A673 (cell line): Measurements from ENCODE around the gene VGLL2. TPM values are rescaled to one million over a fixed set of nuclear protein-coding genes. Genes with fewer than 3 reads are reported as not detected.

Experiments
- BruUV-seq: library from RNA; stranded (reverse); fragments of 400-500 nt; replicated peaks from 2 replicates; lab custom pipeline; 2021; lab: Mats Ljungman, UMichigan
- CTCF ChIA-PET: fragments of 300-600 bp; sonication (Branson Sonifier 250); formaldehyde crosslinking; loops from one replicate; lab custom pipeline; 2022; ENCODE audit warnings: antibody characterized with exemption; lab: Charles Lee
- POLR2A ChIA-PET: fragments of 300-600 bp; sonication (Branson Sonifier 250); formaldehyde crosslinking; loops from one replicate; lab custom pipeline; 2022; ENCODE audit warnings: antibody characterized with exemption; ENCODE audit not compliant: low non-redundant PET; lab: Charles Lee
- DNase-seq: peaks from one replicate; pipeline ENCODE4 v3.0.0-alpha.2; 2015; ENCODE audit warnings: low spot score
- H3K27ac ChIP-seq: fragments of 200-600 bp; sonication (generic); 2 replicates; pipeline ENCODE4 v1.5.1; 2016; ENCODE audit warnings: mixed run types, low read depth, mild to moderate bottlenecking, mixed read lengths, antibody characterized with exemption, low read length; ENCODE audit not compliant: poor library complexity, severe bottlenecking
- H3K27me3 ChIP-seq: fragments of 200-600 bp; sonication (generic); replicated peaks from 2 replicates; pipeline ENCODE4 v1.6.1; 2017; ENCODE audit warnings: mixed run types, low read depth, mild to moderate bottlenecking, mixed read lengths, antibody characterized with exemption, low read length; ENCODE audit not compliant: insufficient read depth, poor library complexity
- H3K36me3 ChIP-seq: fragments of 200-600 bp; sonication (generic); 2 replicates; pipeline ENCODE4 v1.6.1; 2016; ENCODE audit warnings: mixed run types, mild to moderate bottlenecking, mixed read lengths, antibody characterized with exemption, low read length; ENCODE audit not compliant: insufficient read depth, poor library complexity, severe bottlenecking
- H3K4me1 ChIP-seq: fragments of 200-600 bp; sonication (generic); 2 replicates; pipeline ENCODE4 v1.6.1; 2017; ENCODE audit warnings: mixed run types, mild to moderate bottlenecking, mixed read lengths, antibody characterized with exemption, low read length; ENCODE audit not compliant: insufficient read depth, poor library complexity, severe bottlenecking
- H3K4me3 ChIP-seq: fragments of 200-600 bp; sonication (generic); 2 replicates; pipeline ENCODE4 v1.5.1; 2016; ENCODE audit warnings: low read depth, mixed run types, mild to moderate bottlenecking, mixed read lengths, low read length; ENCODE audit not compliant: poor library complexity, severe bottlenecking
- H3K9me3 ChIP-seq: fragments of 200-600 bp; sonication (generic); 2 replicates; pipeline ENCODE4 v1.6.1; 2016; ENCODE audit warnings: mixed run types, low read depth, mild to moderate bottlenecking, mixed read lengths, antibody characterized with exemption, low read length; ENCODE audit not compliant: poor library complexity, severe bottlenecking
- CTCF ChIP-seq: fragments of 300-800, 200-600 bp; sonication (generic); conservative IDR thresholded peaks from 2 replicates; pipeline ENCODE4 v1.5.1; 2017; ENCODE audit warnings: low read depth, mild to moderate bottlenecking, antibody characterized with exemption, low read length, moderate library complexity, mixed read lengths
- EZH2 ChIP-seq: fragments of 200-600 bp; sonication (generic); IDR thresholded peaks from 2 replicates; pipeline ENCODE4 v1.6.1; 2017; ENCODE audit warnings: borderline replicate concordance, low read depth, mild to moderate bottlenecking, mixed read lengths, antibody characterized with exemption, low read length; ENCODE audit not compliant: poor library complexity, severe bottlenecking
- intact Hi-C: fragments of 100-400 bp; cut with micrococcal nuclease; formaldehyde crosslinking; loops from one replicate; pipeline ENCODE4 v1.10.0; 2022; ENCODE audit not compliant: unreplicated experiment
- total RNA-seq: library from RNA; stranded (reverse); gene quantifications from 2 replicates; pipeline ENCODE4 v1.2.3, GENCODE V29; 2021

VGLL2 gene
- total RNA-seq, 1 experiment from 2014 or later = not detected

- Histone ChIP-seq H3K4me3 (no peak overlapping the region), H3K36me3 (no peaks in the 10 kb centered on the region), H3K9me3 (no peaks in the 10 kb centered on the region), H3K4me1 (no peaks in the 10 kb centered on the region), H3K27ac (no peak overlapping the region), H3K27me3 (peaks cover 92% of the 10 kb centered on the region)
- no TSS peak for BruUV-seq
- no peak for TF ChIP-seq CTCF
- TF ChIP-seq EZH2 = no peak
- CTCF ChIA-PET = no interaction called here
- POLR2A ChIA-PET = no interaction called here
- DNase-seq = no peak
- intact Hi-C loops = no loop called here
Measured at GRCh38 chr6:117276778-117277316, 11.5 kb downstream of the VGLL2 start.

- CTCF ChIA-PET = no interaction called here
Measured at GRCh38 chr6:117280922-117281321, 15.6 kb downstream of the VGLL2 start.

GRCh38 chr6:117288083-117288715, 22.8 kb downstream of the VGLL2 start:
- Histone ChIP-seq H3K27me3 (no peaks in the 10 kb centered on the region), H3K4me1 (no peaks in the 10 kb centered on the region), H3K36me3 (no peaks in the 10 kb centered on the region), H3K9me3 (no peaks in the 10 kb centered on the region), H3K4me3 (no peak overlapping the region), H3K27ac (no peak overlapping the region)
- no peak for TF ChIP-seq EZH2
- TF ChIP-seq CTCF = no peak
- no TSS peak for BruUV-seq
- ChIA-PET CTCF (no interaction called here), POLR2A (no interaction called here)
- DNase-seq = no peak
- intact Hi-C loops = no loop called here

More at GRCh38 chr6:117280922-117281321, 15.6 kb downstream of the VGLL2 start:
- no peak for DNase-seq
- H3K9me3 ChIP-seq = no peaks in the 10 kb centered on the region
- no peak overlapping the region for H3K27ac ChIP-seq
- no TSS peak for BruUV-seq
- no peak overlapping the region for H3K4me3 ChIP-seq
- H3K27me3 ChIP-seq = peaks cover 52% of the 10 kb centered on the region
- intact Hi-C loops = no loop called here
- H3K36me3 ChIP-seq = no peaks in the 10 kb centered on the region
- POLR2A ChIA-PET = no interaction called here
- TF ChIP-seq EZH2 (no peak), CTCF (peak; percentile 23; the same call in 1 of the 2 replicates)
- H3K4me1 ChIP-seq = no peaks in the 10 kb centered on the region
